Activated T-cell treated with anti-CD3 and anti-CD28 coated beads, Interleukin-2, amount 50 U/mL, for 1 hour (primary cell): Measurements from ENCODE around the gene MESD.

Experiments
- DNase-seq: peaks from one replicate; pipeline ENCODE4 v3.0.0-alpha.2; 2020

The MESD gene

GRCh38 chr15:81014446-81015093, 25.0 kb upstream of the MESD start:
- no peak for DNase-seq

GRCh38 chr15:81013396-81013929, 23.8 kb upstream of the MESD start:
- DNase-seq = no peak

- no peak for DNase-seq
Measured at GRCh38 chr15:81012588-81012987, 23.0 kb upstream of the MESD start.

GRCh38 chr15:81011593-81011992, 22.0 kb upstream of the MESD start:
- no peak for DNase-seq

GRCh38 chr15:81010086-81010485, 20.5 kb upstream of the MESD start:
- no peak for DNase-seq

- DNase-seq = no peak
Measured at GRCh38 chr15:81008312-81008711, 18.7 kb upstream of the MESD start.

- no peak for DNase-seq
Measured at GRCh38 chr15:81007428-81008064, 17.9 kb upstream of the MESD start.

- DNase-seq = no peak
Measured at GRCh38 chr15:81006124-81006523, 16.5 kb upstream of the MESD start.

GRCh38 chr15:81003097-81003350, 13.4 kb upstream of the MESD start:
- DNase-seq = no peak

GRCh38 chr15:81002331-81003096, 12.9 kb upstream of the MESD start:
- no peak for DNase-seq

- DNase-seq = no peak
Measured at GRCh38 chr15:81002009-81002330, 12.4 kb upstream of the MESD start.

- DNase-seq = peak; percentile 67
Measured at GRCh38 chr15:81001152-81002008, 11.8 kb upstream of the MESD start.

GRCh38 chr15:81000624-81001151, 11.1 kb upstream of the MESD start, which contains the start of gene TLNRD1:
Gene TLNRD1, plus strand, starts transcription at chr15:81000923. Its CDS starts 1,349 bp downstream, at chr15:81002272.
- DNase-seq = peak; percentile 84

GRCh38 chr15:81000144-81000623, 10.6 kb upstream of the MESD start:
- DNase-seq = no peak

- DNase-seq = peak; percentile 57
Measured at GRCh38 chr15:80999623-81000036, 10.0 kb upstream of the MESD start.

GRCh38 chr15:80998251-80998650, 8.6 kb upstream of the MESD start:
- DNase-seq = no peak

- DNase-seq = no peak
Measured at GRCh38 chr15:80997692-80998091, 8.1 kb upstream of the MESD start.

- no peak for DNase-seq
Measured at GRCh38 chr15:80996247-80996646, 6.6 kb upstream of the MESD start.

- no peak for DNase-seq
Measured at GRCh38 chr15:80992441-80992840, 2.8 kb upstream of the MESD start.

- no peak for DNase-seq
Measured at GRCh38 chr15:80992006-80992405, 2.4 kb upstream of the MESD start.

GRCh38 chr15:80991421-80991820, 1.8 kb upstream of the MESD start:
- DNase-seq = no peak

- no peak for DNase-seq
Measured at GRCh38 chr15:80990955-80991354, 1.3 kb upstream of the MESD start.

- no peak for DNase-seq
Measured at GRCh38 chr15:80989081-80989517, 520 bp downstream of the MESD start.
